OCI-M2 (cell line): ENCODE results near the gene WDR70.
"Not testable (repeated sequence)": the region's sequence is repeated elsewhere in the genome, so short reads cannot be mapped to it uniquely, and the experiment has no call there.

Experiments
- DNase-seq: peaks from one replicate; lab custom pipeline; 2025; ENCODE audit not compliant: unreplicated experiment; lab: John Stamatoyannopoulos, UW

Gene WDR70

DNA sequence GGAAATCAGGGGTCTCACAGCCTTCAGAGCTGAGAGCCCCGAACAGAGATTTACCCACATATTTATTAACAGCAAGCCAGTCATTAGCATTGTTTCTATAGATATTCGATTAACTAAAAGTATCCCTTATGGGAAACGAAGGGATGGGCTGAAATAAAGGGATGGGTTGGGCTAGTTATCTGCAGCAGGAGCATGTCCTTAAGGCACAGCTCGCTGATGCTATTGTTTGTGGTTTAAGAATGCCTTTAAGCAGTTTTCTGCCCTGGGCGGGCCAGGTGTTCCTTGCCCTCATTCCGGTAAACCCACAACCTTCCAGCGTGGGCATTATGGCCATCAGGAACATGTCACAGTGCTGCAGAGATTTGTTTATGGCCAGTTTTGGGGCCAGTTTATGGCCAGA is 74.1 kb downstream of the WDR70 start:
- DNase-seq, result not testable (repeated sequence)

DNA sequence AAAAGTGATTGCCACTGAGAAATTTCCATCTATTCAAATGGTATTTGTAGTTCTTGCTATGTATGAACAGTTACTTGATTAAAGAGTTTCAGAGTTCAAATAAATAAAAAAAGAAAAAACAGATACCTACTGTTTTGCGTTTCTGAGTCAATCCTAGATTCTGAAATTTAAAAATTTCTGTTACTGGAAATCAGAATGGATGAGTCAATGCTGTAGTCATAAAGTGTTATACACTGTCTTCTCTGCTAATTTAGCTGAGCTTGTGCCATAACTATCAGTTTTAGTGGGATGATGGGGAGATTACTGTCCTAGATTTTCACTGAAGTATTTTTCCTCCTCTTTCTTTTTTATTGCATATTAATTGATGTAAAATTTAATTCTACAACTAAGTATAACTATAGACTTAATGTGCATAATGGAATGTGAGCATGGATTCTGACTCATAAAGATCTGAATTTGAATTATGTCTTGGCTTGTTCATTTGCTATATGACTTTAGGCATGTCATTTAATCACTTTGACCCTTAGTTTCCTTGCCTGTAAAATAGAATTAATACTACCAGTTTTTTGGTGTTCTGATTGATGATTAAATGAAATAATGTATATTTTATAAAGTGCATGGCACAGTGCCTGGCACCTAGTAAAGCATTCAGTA is 75.4 kb downstream of the WDR70 start:
- DNase-seq, result not testable (repeated sequence)

DNA sequence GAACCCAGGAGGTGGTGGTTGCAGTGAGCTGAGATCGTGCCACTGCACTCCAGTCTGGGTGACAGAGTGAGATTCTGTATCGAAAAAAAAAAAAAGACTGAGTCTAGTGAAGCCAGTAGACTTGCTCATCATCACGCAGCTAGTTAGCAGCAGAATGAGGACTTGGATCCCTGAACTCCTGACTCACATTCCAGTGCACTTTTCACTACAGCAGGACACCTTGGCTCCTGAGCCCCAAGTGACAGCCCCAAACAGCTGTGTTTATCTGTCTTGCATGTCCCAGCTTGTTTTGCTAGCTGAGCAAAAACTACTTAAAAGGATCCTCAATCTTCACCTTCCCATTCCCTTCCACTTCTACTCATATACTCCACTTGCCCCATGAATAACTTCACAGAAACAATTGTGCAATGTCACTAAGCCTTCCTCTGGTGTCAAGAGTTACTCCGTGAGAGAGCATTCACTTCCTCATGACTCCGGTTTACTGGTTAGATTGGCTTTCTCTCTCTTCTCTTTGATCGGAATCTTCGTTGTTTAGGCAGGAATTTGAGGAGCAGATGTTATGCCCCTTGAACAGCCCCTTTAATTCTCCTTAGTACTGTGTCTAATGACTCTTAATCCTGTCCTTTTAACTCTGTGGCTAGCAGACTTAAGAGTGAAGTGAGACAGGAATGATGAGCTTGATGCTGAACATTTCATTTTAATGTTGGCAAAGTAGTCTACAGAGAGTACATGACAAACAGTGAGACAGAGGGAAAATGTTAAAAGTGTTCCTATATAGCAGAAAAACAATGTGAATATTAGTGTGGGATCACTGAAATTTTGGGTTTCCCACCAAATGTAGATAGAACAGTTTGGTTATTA is 84.3 kb downstream of the WDR70 start:
- DNase-seq, result not testable (repeated sequence)

DNA sequence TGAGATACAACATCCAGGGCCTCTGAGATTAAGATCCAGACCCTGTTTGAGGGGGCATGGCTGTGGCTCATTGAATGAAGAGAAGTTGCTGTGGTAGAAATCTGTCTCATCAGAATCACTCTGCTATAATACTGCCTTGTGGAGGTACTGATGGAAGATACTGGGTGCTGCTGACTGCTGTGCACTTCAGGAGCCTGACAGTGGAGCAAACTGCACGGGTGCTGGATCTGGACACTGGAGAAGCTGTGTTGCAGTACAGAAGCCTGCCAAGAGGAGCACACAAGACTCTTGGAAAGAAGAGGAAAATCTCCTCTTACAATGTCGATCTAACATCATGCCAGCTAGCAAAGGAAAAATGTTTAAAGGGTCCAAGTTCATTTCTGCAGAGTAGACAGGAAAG is 85.5 kb downstream of the WDR70 start:
- DNase-seq, result not testable (repeated sequence)

DNA sequence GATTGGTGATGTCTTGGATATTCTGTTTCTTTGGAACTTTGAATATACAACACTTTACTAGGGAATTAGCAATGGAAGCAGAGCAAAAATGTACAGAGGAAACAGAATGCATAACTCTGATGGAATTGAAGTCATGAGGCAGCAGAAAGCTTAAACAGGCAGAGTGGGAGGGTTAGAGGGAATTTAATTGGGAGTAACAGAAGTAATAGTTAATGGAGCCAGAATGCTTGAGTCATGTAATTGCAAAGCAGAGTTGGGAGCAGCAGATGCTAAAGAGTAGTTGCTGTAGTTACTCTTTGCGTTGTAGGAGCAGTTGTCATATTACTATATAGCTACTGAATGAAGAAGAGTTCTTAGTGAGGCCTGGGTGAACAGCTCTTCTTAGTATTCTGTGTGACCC is 90.3 kb downstream of the WDR70 start:
- DNase-seq, result not testable (repeated sequence)

DNA sequence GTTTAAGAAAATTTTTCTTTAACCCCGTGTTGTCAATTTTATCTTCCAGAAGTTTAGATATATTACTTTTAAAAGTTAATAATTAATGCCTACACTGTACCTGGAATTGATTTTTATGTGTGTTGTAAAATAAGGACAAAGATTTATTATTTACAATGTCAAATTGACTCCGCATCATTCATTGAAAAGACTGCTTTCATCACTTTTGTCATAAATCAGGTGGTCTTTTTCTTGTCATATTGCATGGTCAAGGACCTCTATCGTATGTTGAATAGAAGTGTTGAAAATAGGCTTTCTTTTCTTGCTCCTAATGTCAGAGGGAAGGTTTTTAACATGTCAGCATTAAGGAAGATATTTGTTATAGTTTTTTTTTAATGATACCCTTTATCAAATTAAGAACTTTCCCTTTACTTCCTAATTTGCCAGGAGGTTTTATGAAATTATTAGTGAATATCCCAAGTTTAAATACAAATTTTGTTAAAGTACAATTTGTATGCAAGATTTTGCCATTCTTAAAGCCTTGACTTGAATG is 92.6 kb downstream of the WDR70 start:
- no peak for DNase-seq

DNA sequence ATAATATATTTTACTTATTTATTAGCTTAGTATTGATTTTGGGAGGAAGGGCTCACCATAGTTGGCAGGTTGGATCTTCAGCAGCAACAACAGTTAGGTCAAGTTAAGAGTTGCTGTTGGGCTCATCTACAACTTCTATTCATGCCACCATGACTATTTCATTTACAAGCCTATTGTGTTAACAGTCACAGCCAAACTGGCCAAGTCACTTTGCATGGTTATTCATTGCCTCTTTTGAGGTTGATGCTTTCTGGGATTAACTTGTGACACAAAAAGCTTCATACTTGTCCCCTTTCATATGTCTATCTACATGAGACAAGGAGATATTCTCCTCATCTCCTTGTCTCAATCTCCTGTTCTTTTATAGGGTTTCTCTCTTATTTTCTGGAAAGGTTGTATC is 98.3 kb downstream of the WDR70 start:
- DNase-seq, result no peak

DNA sequence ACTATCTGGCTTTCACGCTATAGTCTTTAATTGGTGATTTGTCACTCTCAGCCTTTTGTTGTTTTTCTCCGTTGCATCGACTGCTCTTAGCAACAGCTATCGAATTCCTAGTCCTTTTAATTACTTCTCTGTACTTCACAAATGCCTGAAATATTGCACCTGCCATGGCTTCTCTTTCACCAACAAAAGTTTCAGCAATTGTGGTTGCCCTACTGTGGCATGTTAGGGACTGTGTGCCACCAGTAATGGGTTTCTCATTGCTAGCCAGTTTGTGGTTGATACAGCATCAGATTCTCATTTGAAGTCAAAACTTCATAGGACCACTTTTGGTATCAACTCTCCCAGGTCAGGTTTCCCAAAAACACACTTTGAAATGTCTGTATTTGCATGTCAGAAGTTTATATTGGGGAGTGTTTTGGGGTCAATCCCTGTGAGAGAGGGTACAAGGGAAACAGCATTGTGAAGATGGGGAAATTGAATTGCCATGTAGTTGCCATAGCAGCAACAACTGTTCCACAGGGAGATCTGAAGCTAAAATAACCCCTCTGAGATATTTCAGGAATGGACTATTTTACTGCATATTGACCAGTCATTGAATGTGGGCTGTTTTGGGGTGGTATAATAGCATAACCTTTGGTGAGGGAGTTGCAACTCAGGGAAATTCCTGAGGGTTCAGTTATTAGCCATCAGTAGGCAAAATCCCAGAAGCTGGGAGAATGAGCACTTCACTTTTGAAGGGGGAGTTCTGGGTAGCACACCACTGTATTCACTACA is 99.2 kb downstream of the WDR70 start:
- DNase-seq, result no peak

DNA sequence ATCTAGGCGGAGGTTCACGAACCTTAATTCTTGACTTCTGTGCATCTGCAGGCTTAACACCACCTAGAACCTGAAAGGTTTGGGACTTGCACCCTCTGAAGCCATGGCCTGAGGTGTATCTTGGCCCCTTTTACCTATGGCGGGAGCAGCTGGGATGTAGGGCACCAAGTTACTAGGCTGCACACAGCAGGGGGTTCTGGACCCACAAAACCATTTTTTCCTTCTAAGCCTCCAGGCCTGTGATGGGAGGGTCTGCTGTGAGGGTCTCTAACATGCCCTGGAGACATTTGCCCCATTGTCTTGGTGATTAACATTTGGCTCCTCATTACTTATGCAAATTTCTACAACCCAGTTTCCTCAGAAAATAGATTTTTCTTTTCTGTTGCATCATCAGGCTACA is 102.3 kb downstream of the WDR70 start:
- DNase-seq, result not testable (repeated sequence)

DNA sequence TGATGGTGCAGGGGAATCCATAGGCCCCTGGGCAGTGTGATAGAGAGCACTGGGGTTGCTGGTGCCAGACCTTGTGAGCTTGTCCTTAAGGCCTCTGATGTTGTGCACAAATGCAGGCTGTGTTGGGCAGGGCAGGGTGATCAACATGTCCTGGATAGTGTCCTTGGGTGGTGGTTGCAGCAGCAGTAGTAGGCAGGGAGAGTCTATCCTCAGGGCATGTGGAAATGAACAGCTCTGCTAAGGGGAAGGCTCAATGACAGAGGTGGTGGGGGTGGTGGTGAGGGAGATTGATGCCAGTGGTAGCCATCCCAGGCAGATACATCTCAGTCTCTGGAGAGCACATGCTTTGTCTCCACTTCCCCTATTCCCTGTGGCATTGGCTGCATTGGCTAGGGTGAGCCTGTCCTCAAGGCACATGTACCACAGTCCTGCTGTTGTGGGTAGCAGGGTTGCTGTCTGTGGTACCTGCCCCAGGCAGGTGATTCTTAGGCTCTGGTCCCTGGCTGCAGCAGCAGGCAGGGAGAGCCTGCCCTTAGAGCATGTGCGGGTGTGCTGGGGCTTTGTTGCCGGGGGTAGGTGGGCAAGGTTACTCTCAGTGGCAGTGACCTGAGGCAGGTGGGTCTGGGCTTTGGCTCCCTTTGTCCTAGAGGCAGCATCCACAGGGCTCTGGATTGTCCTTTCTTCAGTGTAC is 111.1 kb downstream of the WDR70 start:
- DNase-seq, result no peak

DNA sequence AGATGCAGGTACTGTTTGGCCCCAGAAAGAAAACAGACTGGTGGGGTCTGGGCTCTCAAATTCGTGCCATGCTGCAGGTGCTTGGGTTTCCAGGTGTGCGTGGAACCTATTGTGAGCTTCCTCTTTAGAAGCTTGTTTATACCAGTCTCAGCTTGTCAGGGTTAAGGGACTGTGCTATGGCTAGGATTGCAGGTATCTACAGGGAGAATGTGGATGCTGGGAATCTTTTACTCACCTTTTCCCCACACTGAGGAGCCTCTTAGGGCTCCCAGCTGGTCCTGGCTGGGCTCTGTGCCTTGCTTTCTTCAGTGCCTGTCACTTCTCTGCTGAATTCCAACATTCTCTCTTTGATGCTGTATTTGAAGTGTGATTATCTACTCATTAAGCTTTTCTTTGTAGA is 111.8 kb downstream of the WDR70 start:
- no peak for DNase-seq

DNA sequence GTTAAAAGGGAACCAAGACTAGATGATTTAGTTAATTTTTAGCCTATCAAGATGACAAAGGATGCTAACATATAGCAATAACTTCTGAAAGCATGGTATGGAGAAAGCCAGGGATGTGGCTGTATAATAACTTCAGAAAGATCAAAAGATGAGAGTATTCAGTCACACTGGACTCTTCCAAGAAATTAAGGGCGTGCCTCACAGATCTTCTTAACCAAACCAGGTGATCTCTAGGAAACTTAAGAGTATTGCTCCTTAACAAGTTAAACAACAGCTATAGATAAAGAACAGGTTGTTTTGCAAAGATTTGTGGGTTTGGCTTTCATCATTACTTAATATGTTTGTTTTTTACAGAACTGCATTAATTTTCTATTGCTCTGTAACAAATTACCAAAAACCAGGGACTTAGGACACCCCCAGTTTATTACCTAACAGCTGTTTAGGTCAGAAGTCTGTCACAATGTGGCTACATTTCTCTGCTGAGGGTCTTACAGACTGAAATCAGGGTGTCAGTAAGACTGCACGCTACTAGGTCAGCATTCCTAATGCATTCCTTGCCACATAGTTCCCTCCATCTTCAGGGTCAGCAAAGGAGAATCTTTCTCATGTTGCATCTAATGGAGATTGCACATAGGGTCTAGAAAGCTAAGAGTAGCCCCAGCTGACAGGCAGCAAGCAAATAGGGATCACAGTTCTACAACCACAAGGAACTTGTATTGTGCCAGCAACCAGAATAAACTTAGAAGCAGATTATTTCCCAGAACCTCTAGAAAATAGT is 113.8 kb downstream of the WDR70 start:
- no peak for DNase-seq

DNA sequence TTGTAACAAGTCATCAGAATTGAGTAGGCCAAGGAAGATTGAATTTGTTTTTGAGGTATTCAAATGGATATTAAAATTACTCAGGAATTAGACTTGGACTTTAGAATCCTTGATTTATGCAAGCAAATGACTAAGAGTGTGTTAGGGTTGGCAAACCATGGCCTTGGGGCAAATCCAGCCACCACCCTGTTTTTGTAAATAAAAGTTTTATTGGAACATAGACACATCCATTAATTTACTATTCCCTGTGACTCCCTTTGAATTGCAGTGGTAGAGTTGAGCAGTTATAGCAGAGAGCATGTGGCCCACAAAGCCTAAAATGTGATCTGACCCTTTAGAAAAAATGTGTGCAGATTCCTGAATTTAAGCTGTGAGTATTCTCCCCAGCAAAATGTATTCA is 115.6 kb downstream of the WDR70 start:
- DNase-seq, result no peak

DNA sequence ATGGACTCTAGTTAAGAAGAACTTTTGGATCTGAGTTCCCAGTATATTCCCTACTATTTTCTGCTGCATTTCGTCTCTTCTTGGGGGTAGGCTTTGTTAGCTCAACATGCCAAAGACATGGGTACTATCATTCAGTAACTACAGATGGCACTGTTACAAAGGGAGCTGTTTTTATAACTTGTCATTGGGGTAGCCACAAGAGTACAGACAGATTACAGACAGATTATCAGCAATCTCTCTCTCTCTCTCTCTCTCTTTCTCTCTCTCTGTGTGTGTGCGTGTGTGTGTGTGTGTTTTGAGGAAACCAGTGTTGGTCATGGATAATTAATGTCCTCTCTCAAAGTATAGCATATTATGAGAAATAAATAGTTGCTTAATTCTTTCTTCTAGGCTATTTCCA is 116.1 kb downstream of the WDR70 start:
- no peak for DNase-seq

DNA sequence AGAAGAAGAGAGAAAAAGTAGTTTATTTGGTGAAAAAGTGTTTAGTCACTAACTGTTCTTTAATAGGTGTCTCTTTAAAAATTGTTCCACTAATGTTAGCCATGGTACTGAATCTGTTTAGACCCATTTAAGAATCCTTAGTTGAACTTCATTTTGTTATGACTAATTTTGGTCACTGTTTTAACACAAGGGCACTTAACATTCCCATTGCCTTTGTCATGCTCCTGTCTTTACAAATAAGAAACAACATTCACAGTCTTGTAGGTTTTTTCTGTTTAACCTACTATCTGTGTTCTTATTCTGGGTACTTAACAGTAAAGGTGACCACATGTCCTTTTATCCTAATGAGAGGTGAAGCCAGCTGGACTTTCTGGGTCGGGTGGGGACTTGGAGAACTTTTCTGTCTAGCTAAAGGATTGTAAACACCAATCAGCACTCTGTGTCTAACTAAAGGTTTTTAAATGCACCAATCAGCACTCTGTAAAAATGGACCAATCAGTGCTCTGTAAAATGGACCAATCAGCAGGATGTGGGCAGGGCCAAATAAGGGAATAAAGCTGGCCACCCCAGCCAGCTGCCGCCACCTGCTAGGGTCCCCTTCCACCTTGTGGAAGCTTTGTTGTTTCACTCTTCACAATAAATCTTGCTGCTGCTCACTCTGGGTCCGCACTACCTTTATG is 116.7 kb downstream of the WDR70 start:
- no peak for DNase-seq

DNA sequence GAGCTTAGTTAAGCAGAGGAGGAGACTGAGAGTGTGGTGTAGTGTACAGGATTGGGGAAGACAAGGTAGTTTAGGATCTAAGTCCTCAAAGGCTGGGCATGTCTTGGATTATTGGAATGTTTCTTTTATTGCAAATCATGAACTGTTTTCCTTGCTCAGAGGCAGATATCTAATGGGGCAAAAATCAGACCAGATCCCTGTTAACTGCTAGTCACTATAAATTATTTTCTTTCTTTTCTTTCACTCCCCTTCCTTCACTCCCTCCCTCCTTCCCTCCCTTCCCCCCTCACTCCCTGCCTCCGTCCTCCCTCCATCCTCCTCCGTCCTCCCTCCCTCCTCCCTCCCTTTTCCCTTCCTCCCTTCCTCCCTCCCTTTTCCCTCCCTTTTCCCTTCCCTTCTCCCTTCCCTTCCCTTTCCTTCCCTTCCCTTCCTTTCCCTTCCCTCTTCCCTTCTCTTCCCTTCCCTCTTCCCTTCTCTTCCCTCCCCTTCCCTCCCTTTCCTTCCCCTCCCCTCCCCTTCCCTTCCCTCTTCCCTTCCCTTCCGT is 117.9 kb downstream of the WDR70 start:
- no peak for DNase-seq

DNA sequence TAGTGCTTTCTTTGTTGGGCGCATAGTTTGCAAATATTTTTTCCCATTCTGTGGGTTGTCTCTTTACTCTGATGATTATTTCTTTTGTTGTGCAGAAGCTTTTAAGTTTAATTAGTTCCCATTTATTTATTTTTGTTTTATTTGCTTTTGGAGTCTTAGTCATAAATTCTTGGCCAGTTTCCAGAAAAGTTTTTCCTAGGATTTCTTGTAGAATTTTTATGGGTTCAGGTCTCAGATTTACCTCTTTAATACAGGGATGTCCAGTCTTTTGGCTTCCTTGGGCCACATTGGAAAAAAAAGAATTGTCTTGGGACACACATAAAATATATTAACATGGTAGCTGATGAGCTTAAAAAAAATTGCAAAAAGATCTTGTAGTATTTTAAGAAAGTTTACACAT is 122.0 kb downstream of the WDR70 start:
- no peak for DNase-seq

DNA sequence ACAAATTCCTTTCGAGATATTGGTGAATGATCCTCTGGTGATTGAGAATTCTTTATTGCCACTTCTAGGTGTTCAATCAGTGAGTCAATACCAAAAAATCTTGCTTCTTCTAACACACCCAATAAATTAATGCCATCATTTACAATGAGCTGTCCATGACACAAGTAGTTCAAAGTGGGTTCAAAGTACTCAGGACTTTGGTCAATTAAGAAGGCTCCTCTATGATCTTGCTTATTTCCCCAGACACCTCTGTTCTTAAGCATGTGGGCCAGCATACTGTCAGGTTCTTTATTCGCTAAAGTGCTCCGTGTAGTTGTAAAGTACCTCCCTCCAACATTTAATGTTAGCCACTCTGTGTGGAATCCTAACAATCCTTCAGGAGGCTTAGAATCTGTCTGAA is 127.1 kb downstream of the WDR70 start:
- DNase-seq, result no peak

DNA sequence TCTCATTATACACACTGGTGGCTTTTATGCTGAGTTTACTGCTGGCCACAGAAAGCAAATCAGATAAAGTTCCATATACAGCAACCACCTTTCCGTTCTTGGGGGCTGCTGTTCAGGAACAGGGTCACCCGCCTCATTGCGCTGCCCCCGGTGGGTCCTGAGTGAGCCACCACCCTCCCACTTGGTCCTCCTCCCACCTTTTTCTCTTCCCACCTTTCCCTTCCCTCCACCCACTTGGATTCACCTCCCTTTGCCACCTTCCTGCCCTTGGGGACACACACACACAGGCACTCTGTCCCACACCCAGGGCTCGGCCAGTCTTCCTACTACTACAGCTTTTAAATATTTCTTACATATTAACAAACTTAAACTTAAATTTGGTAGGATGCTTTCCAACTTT is 127.6 kb downstream of the WDR70 start:
- DNase-seq, result no peak
